ENCODE results near the gene BRD9.
"Not testable (repeated sequence)": the region's sequence is repeated elsewhere in the genome, so short reads cannot be mapped to it uniquely, and the experiment has no call there.

BRD9 gene

DNA sequence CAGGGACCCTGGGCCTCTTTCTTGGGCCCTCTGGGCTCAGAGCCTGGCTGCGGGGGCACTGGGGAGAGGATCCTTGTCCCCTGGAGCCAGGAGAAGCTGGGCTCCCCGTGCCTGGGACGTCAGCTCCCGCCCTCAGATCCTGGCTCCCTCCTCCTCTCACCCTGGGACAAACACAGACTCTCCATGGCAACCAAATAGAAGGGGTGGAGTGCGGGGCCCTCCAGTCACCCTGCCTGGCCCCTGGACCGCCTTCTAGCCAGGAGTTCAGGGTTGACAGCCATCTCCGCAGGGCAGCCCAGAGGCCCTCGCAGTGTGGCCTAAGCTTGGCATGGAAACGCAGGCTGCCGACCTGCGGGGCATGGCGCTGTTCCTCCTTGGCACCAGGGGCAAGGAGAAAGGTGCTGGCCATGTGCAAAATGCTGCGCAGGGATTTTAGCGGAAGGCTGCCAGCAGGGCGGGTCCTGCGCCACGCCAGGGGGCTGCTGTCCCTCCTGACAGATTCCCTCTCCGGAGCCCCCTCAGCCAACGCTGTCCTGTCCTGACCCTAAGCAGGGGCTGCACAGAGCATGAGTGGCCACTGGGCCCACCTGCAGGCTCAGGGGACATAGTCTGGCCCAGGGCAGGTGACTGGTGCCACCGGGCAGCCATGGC lies 42.8 kb downstream of the BRD9 start:
- no peak overlapping the region for H3K4me3 ChIP-seq (ENCODE audit: low read length)
- DNase-seq (ENCODE audit: low read depth) = no peak
- TF ChIP-seq, protein P1, sequence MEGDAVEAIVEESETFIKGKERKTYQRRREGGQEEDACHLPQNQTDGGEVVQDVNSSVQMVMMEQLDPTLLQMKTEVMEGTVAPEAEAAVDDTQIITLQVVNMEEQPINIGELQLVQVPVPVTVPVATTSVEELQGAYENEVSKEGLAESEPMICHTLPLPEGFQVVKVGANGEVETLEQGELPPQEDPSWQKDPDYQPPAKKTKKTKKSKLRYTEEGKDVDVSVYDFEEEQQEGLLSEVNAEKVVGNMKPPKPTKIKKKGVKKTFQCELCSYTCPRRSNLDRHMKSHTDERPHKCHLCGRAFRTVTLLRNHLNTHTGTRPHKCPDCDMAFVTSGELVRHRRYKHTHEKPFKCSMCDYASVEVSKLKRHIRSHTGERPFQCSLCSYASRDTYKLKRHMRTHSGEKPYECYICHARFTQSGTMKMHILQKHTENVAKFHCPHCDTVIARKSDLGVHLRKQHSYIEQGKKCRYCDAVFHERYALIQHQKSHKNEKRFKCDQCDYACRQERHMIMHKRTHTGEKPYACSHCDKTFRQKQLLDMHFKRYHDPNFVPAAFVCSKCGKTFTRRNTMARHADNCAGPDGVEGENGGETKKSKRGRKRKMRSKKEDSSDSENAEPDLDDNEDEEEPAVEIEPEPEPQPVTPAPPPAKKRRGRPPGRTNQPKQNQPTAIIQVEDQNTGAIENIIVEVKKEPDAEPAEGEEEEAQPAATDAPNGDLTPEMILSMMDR (conservative IDR thresholded peaks at IDR 0.05; ENCODE audit: low read length) = no peak

DNA sequence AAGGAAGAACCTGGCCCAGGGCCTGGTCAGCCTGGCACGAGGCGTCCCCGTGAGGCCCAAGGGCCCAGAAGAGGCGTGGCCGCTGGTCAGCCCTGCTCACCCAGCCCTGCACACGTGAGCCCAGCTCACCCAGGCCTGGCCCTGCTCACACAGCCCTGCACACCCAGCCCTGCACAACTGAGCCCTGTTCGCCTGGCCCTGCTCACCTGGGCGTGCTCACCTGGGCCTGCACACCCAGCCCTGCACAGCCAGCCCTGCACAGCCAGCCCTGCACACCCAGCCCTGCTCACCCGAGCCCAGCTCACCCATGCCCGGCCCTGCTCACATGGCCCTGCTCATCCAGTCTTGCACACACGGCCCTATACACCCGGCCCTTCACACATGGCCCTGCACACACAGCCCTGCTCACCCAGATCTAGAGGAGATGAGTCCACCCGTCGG lies 43.9 kb downstream of the BRD9 start:
- TF ChIP-seq, protein P1 (conservative IDR thresholded peaks at IDR 0.05; ENCODE audit: low read length) = no peak
- DNase-seq (ENCODE audit: low read depth) = no peak
- H3K4me3 ChIP-seq (ENCODE audit: low read length) = no peak overlapping the region

DNA sequence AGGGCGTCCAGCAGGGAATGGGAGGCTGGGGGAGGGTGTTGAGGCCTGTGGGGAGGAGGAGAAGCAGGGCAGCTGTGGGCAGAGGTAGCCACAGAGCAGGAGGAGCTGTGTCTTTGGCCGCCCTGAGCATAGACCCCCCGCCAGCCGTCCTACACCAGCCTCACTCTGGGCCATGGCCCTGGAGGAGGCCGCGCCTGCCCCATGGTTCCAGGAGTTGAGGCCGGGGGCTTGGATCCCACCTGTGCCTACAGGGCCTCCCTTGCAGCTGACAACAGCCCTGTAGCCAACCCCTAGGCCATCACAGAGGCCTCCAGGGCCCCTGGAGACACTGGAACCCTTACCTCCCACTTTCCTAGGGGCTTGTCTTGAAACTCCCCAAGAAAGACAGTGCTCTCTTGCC lies 44.9 kb downstream of the BRD9 start:
- H3K4me3 ChIP-seq (ENCODE audit: low read length); DNase-seq (ENCODE audit: low read depth): not testable (repeated sequence)

DNA sequence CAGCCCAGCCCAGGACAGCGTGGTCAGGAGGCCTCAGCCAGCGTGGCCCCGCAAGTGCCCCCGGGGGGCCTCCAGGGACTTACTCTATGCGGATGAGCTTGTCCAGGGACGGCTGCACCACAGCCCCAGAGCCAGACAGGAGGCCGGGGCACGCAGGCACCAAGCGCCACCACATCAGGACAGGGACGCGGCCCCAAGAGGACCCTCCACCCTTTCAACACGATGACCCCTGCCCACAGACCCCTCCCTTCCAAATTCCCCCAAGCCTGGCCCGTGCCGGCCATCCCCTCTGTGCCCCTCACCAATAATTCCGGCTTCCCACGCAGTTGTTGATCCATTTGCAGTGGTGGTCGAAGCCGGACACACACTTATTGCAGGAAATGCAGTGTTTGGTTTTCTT lies 45.4 kb downstream of the BRD9 start:
- H3K4me3 ChIP-seq (ENCODE audit: low read length); DNase-seq (ENCODE audit: low read depth): not testable (repeated sequence)

DNA sequence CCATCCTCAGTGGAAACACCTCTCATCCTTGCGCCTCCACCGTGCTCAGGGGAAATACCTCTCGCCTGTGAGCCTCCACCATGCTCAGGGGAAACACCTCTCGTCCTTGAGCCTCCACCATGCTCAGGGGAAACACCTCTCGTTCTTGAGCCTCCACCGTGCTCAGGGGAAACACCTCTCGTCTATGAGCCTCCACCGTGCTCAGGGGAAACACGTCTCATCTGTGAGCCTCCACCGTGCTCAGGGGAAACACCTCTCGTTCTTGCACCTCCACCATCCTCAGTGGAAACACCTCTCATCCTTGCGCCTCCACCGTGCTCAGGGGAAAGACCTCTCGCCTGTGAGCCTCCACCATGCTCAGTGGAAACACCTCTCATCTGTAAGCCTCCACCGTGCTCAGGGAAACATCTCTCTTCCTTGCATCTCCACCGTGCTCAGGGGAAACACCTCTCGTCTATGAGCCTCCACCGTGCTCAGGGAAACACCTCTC lies 46.0 kb downstream of the BRD9 start:
- DNase-seq (ENCODE audit: low read depth); H3K4me3 ChIP-seq (ENCODE audit: low read length): not testable (repeated sequence)

DNA sequence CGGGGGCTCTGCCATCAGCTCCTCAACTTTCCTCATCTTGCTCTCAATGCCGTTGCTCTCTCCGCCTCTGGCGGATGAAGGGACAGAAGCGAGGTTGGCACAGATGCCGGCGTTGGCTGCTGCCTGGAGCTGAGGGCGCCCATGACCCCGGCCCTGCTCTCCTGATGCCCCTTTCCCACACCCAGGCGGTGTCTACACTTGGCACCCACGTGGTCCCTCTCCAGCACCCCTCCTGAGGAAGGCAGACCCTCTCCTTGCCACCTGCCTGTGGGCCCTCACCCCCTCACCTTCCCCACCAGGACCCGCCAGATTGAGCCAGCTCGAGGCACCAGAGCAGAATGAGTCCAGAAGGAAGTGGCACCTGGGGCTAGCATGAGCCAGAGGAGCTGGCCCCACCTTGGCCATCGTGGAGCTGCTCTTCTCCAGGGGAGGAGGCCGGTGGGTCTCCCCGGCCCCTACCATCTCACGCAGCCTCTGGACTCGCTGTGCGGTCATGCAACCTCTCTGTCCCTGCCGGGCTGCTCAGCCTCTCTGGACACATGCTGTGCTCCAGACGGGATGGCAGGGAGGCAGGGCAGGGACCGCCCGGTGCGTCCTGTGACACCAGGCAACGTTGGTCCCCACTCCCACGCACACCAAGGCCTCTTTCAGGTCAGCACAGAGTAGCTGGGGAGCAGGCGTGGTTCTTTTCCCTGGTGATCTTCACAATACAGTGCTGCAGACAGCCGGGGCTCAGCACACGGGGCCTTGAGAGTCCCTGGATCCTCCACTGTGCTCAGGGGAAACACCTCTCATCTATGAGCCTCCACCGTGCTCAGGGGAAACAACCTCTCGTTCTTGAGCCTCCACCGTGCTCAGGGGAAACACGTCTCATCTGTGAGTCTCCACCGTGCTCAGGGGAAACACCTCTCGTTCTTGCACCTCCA lies 46.7 kb downstream of the BRD9 start:
- not testable (repeated sequence) for DNase-seq (ENCODE audit: low read depth); H3K4me3 ChIP-seq (ENCODE audit: low read length)

DNA sequence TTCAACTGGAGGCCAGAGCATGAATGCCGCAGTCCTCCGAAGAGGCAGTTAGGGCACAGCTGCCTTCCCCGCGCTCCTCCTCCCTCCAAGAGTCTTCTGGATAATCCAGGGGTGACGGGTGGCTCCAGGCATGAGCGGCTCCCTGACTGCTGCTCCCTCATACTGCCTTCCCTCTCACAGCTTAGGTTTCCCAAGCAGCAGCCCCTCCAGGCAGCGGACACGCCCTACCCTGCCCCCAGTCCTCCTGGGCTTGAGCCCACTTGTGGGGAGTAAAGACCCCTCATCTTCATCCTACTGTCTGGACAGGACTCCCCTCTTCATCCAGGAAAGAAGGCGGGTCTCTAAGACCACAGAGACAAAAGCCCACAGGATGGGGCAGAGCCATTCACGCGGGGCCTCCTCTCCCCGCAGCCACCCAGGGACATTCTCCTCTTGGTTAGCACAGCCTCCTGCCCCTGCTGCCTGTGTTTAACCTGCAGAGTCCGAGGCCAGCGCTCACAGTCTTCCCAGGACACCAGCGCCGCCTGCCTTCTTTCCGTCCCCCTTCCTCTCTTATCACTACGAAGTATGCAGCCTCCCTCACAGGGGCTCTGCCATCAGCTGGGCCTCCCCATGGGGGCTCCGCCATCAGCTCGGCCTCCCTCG lies 47.4 kb downstream of the BRD9 start:
- not testable (repeated sequence) for DNase-seq (ENCODE audit: low read depth); H3K4me3 ChIP-seq (ENCODE audit: low read length)

DNA sequence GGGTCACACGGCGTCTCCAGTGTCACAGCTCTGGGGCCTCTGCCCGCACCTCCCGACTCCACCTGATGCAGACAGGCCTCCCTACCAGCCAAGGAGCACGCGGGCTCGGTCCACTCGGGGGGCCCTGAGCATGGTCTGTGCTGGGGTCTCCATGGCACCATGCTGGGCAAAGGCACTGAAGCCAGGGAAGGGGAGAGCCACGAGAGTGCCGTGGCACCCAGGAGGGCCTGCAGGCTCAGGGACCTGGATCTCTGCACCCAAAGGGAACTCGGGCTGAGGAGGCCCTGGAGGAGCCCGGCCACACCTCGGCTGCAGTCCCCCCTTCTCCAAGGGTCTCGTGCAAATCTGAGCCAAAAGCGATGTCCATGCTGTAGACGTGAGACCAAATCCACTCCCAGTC lies 48.2 kb downstream of the BRD9 start:
- not testable (repeated sequence) for H3K4me3 ChIP-seq (ENCODE audit: low read length); DNase-seq (ENCODE audit: low read depth)

DNA sequence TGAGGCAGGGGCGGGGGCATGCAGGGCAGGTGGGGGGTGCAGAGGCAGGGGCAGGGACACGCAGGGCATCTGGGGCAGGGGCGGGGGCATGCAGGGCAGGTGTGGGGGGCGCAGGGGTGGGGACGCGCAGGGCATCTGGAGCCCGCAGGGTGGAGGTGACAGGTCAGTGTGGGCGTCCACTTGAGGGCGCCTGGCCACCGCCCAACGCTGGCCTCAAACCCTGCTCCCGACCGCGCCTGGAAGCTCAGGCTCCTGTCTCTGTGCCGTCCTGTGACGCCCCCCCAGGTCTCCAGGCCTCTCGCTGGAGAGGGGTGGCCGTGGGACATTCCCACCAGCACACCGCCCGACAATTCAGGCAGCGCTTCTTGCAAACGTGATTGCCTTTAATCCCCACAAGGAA lies 48.7 kb downstream of the BRD9 start:
- not testable (repeated sequence) for H3K4me3 ChIP-seq (ENCODE audit: low read length); DNase-seq (ENCODE audit: low read depth)

DNA sequence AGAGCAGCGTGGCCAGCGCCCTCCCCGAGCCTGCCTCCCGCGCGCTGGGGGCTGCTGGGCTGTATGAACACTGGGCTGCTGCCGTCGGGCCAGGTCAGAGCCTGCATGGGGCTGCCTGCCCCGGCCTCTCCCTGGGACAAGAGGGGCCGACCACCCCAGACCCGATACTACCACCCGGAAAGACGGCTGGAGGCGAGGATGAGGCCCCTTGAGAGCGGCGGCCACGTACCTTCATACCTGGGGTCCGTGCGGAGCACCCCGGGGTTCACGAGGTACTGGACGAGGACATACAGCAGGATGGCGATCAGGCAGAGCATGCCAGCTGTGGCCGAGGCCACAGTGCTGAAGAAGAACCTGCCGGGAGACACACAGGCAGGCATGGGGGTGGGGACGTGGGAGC lies 49.2 kb downstream of the BRD9 start:
- not testable (repeated sequence) for DNase-seq (ENCODE audit: low read depth); H3K4me3 ChIP-seq (ENCODE audit: low read length)

DNA sequence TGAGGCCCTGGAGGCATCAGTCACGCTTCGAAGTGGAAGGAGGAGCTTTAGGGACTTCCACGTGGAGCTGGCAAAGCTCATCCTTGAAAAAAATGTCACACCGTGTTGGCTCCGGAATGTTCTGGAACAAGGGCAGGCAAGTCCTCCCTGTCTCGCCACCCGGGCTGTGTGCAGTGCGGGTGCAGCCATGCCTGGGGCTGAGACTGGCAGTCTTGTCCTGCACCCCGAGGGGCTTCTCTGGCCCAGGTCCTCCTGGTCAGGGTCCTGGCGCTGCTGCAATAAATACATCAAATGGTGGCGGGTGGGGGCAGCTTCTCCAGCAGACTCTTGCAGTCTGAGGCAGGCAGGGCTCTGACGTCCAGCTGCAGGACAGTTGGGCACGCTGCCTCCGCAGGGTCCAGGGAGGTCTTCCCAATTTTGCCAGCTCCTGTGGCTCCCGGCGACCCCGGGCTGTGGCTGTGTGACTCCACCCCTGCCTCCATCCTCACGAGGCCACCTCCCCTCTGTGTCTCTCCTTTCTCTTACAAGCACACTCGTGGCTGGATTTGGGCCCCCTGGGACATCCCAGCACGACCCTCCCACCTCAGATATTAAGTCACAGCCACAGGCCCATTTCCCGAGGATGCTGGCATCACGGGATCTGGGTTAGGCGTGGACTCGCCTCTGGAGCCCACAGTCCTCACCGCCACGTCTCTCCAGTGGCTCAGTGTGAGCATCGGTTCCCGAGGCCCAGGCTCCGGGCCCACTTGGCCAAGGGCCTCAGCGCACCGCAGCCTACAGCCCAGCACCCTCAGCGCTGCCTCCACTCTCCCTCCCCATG lies 50.0 kb downstream of the BRD9 start:
- not testable (repeated sequence) for H3K4me3 ChIP-seq (ENCODE audit: low read length); DNase-seq (ENCODE audit: low read depth)

DNA sequence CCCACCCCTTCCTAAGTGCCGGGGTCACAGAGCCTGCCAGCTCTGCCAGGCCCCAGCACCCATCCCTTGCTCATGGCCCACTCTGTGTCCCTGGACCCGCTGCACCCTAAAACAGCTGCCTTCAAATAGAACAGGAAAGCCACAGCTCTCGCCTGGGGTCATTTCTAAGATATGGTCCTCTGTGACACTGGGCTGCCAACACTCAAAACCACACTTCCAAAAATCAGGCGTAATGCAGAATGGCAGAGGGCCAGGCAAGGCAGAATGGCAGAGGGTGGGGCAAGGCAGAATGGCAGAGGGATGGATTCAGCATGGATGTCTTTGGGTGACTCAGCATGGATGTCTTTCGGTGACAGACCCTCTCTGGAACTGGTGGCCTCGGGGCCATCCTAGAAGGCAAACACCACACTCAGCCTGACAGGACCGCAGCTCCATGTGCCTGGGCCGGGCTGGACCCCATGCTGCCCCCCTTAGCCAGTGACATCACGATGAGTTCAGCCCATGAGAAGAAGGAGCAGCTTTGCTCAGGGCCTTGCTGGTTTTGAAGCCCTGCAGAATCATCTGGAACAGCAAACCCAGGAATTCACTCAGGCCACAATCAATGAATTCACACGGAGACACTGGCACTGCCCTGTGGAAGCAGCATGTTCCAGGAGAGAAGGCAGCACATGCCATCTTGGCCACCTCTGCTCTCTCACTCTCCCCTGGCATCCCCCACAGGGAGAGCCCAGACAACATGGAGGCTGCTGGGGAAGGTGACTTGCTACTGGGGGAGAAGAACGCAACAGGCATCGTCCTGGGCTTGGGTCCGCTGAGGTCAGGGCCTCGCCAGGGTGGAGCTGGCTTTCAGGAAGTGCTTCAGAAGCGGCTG lies 50.8 kb downstream of the BRD9 start:
- not testable (repeated sequence) for H3K4me3 ChIP-seq (ENCODE audit: low read length); DNase-seq (ENCODE audit: low read depth)

DNA sequence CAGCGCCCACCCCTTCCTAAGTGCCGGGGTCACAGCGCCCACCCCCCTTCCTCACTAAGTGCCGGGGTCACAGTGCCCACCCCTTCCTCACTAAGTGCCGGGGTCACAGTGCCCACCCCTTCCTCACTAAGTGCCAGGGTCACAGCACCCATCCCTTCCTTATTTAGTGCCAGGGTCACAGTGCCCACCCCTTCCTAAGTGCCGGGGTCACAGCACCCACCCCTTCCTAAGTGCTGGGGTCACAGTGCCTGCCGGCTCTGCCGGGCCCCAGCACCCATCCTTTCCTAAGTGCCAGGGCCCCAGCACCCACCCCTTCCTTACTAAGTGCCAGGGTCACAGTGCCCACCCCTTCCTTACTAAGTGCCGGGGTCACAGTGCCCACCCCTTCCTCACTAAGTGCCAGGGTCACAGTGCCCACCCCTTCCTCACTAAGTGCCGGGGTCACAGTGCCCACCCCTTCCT lies 51.6 kb downstream of the BRD9 start:
- DNase-seq (ENCODE audit: low read depth); H3K4me3 ChIP-seq (ENCODE audit: low read length): not testable (repeated sequence)

DNA sequence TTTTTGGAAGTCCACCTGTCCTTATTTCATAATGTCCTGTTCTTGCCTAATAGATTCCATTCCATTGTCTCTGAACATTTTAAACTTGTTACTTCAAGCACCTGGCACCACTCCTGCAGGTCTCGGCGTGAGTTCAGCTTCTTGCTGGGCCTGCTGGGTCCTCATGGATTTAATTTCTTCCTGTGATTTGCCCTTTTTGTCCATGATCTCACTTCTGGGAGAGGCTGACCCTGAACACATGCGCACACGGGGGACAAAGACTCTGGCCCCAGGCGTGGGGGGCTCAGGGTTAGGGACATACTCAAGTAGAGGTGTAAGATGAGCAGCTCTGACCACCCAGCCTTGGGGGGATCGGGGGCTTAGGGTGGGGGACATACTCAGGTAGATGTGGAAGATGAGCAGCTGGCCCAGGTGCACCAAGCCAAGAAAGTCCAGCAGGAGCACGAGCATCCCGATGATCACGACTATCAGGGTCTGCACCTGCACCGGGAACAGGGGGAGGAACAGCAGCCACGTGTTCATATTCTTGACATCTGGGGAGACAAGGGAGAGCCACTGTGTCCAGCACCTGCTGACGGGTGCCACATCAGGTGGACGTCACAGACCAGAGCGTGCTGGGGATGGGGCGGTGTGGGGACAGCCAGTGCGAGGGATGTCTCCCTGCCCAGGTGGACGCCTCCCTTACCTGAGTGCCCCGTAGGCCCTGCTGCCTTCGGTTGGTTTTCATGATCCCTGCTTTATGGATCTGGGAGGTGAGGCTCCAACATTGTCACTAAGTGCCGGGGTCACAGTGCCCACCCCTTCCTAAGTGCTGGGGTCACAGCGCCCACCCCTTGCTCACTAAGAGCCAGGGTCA lies 52.3 kb downstream of the BRD9 start:
- H3K4me3 ChIP-seq (ENCODE audit: low read length); DNase-seq (ENCODE audit: low read depth): not testable (repeated sequence)

All from AG10803 (cell line).